Liver (tissue), 9 donors: ENCODE data around the gene CHIC2. TPM values are rescaled to one million over a fixed set of nuclear protein-coding genes. Genes with fewer than 3 reads are reported as not detected.

ENCODE experiments used
- DNase-seq: peaks from one replicate; pipeline ENCODE4 v3.0.0-alpha.2; 2017; ENCODE audit warnings: low spot score
- H3K27ac ChIP-seq, 2 donors: one replicate each; pipeline ENCODE4 v1.7.0; 2013; ENCODE audit warnings: inconsistent platforms in 2 of 2, low read length in 2 of 2, control low read depth in 1 of 2, low read depth in 1 of 2, mild to moderate bottlenecking in 1 of 2
- H3K27me3 ChIP-seq, 4 donors: one replicate each; pipeline versions ENCODE4 v1.6.1 to v1.7.0; 2013; ENCODE audit warnings: low read length in 3 of 4, inconsistent platforms in 1 of 4, mild to moderate bottlenecking in 1 of 4, moderate library complexity in 1 of 4; ENCODE audit not compliant: control insufficient read depth in 4 of 4, insufficient read depth in 4 of 4
- H3K36me3 ChIP-seq, 4 donors: one replicate each; pipeline versions ENCODE4 v1.6.1 to v1.7.0; 2013; ENCODE audit warnings: low read length in 3 of 4, mild to moderate bottlenecking in 3 of 4, low read depth in 1 of 4, moderate library complexity in 1 of 4; ENCODE audit not compliant: control insufficient read depth in 4 of 4, insufficient read depth in 3 of 4
- H3K4me1 ChIP-seq, 4 donors: one replicate each; pipeline versions ENCODE4 v1.6.1 to v1.7.0; 2013; ENCODE audit warnings: low read length in 3 of 4, mild to moderate bottlenecking in 3 of 4, moderate library complexity in 1 of 4; ENCODE audit not compliant: control insufficient read depth in 4 of 4, insufficient read depth in 4 of 4
- H3K4me3 ChIP-seq, 3 donors: one replicate each; pipeline versions ENCODE4 v1.6.1 to v1.7.0; 2013; ENCODE audit warnings: low read length in 3 of 3, control low read depth in 1 of 3, low read depth in 1 of 3, mild to moderate bottlenecking in 1 of 3
- H3K9ac ChIP-seq, 2 donors: one replicate each; pipeline ENCODE4 v1.7.0; 2013; ENCODE audit warnings: low read length in 2 of 2, mild to moderate bottlenecking in 2 of 2, moderate library complexity in 2 of 2, control low read depth in 1 of 2, low read depth in 1 of 2
- H3K9me3 ChIP-seq, 4 donors: one replicate each; pipeline versions ENCODE4 v1.6.1 to v1.7.0; 2013; ENCODE audit warnings: low read length in 3 of 4; ENCODE audit not compliant: control insufficient read depth in 4 of 4
- EGR1 ChIP-seq, 2 donors: IDR thresholded peaks; 2 replicates each; pipeline ENCODE4 v1.6.1; 2016 to 2018; ENCODE audit warnings: antibody characterized with exemption in 2 of 2, low read depth in 2 of 2
- FOXA1 ChIP-seq: IDR thresholded peaks from 2 replicates; pipeline ENCODE4 v1.6.1; 2016; ENCODE audit warnings: antibody characterized with exemption
- FOXA2 ChIP-seq: IDR thresholded peaks from 2 replicates; pipeline ENCODE4 v1.6.1; 2016; ENCODE audit warnings: antibody characterized with exemption
- HNF4A ChIP-seq, 2 donors: conservative IDR thresholded peaks; 2 replicates each; pipeline ENCODE4 v1.6.1; 2016; ENCODE audit warnings: antibody characterized with exemption in 2 of 2, mild to moderate bottlenecking in 2 of 2
- JUND ChIP-seq, 2 donors: IDR thresholded peaks; 2 replicates each; pipeline ENCODE4 v1.6.1; 2016; ENCODE audit warnings: antibody characterized with exemption in 2 of 2
- RXRA ChIP-seq, 2 donors: IDR thresholded peaks; 2 replicates each; pipeline ENCODE4 v1.6.1; 2017 to 2018; ENCODE audit warnings: antibody characterized with exemption in 2 of 2, mild to moderate bottlenecking in 1 of 2
- SP1 ChIP-seq: IDR thresholded peaks from 2 replicates; pipeline ENCODE4 v1.6.1; 2018; ENCODE audit warnings: antibody characterized with exemption, mild to moderate bottlenecking
- TAF1 ChIP-seq: conservative IDR thresholded peaks from 2 replicates; pipeline ENCODE4 v1.6.1; 2016; ENCODE audit warnings: antibody characterized with exemption, mild to moderate bottlenecking
- YY1 ChIP-seq: IDR thresholded peaks from 2 replicates; pipeline ENCODE4 v1.6.1; 2016; ENCODE audit warnings: antibody characterized with exemption, mild to moderate bottlenecking
- WGBS: extraction: QIAGEN DNeasy Blood & Tissue Kit; methylation state at CpG from one replicate; pipeline ENCODE4 v1.1.7; 2013; 5-methylcytosine and 5-hydroxymethylcytosine counted together
- polyA plus RNA-seq, 2 donors: library from polyadenylated mRNA; stranded (reverse) in 1 of 2; unstranded in 1 of 2; fragments of 200-250 nt in 1 of 2; fragments of >200 nt in 1 of 2; fragmentation: Nextera tagmentation in 1 of 2; extraction: Ambion mirVana in 1 of 2; gene quantifications; one replicate each; pipeline versions ENCODE4 v1.2.1 to v1.2.3, GENCODE V29; 2013 to 2015
- total RNA-seq, 2 donors: library from RNA; depleted of rRNA; stranded (reverse); fragments of >200 nt; gene quantifications; one replicate each; pipeline ENCODE4 v1.2.3, GENCODE V29; 2014
- TF ChIP-seq, protein P1 (sequence below): IDR thresholded peaks from 2 replicates; pipeline ENCODE4 v1.6.1; 2016; ENCODE audit warnings: antibody characterized with exemption
- TF ChIP-seq, protein P2 (sequence below): IDR thresholded peaks from 2 replicates; pipeline ENCODE4 v1.6.1; 2016; ENCODE audit warnings: antibody characterized with exemption
- TF ChIP-seq, protein P3 (sequence below): fragments of 150-350 bp; IDR thresholded peaks from 2 replicates; pipeline ENCODE4 v1.5.1; 2017; ENCODE audit warnings: improper control_type of control experiment, low read depth, low read length; ENCODE audit not compliant: missing input control
- donor health status: healthy.
- donor health status: healthy.
- donor health status: healthy.
- donor health status: healthy.
- donor health status: healthy.

Gene CHIC2
- total and polyA plus RNA-seq, 4 donors, result 9.3 to 26.2 (median 18.4) TPM

DNA sequence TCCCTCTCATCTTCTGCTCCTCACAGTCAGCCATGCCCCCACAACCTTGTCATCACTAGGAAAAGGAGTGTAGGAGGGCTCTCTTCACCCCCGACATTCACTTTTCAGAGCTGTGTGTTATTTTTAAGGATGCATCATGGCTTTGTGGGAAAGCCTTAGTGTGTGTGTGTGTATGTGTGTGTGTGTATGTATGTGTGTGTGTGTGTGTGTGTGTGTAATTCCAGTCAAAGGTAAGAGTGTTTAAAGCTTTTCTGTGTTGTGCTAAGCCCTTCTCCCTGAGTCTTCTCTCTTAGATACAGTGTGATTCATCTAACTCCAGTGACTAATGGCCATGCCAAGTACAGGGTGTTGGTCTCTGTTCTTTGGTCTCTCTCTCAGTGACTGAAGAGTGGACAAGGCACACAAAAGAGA, 76.6 kb downstream of the CHIC2 start:
- Histone ChIP-seq H3K27me3 (no peaks in the 10 kb centered on the region), H3K4me1 (no peaks in the 10 kb centered on the region), H3K4me3 (no peak overlapping the region), H3K36me3 (no peaks in the 10 kb centered on the region), H3K9me3 (no peaks in the 10 kb centered on the region), H3K9ac (no peak overlapping the region), H3K27ac (no peak overlapping the region)
- TF ChIP-seq SP1, result no peak
- no peak for TF ChIP-seq FOXA1
- no peak for TF ChIP-seq TAF1
- no peak for TF ChIP-seq RXRA (IDR thresholded peaks at IDR 0.05)
- no peak for TF ChIP-seq FOXA2
- no peak for TF ChIP-seq EGR1 (IDR thresholded peaks at IDR 0.05; ENCODE audit: low read depth in 2 of 2)
- TF ChIP-seq, protein P1, sequence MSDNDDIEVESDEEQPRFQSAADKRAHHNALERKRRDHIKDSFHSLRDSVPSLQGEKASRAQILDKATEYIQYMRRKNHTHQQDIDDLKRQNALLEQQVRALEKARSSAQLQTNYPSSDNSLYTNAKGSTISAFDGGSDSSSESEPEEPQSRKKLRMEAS, result no peak
- TF ChIP-seq, protein P2, sequence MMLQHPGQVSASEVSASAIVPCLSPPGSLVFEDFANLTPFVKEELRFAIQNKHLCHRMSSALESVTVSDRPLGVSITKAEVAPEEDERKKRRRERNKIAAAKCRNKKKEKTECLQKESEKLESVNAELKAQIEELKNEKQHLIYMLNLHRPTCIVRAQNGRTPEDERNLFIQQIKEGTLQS, result no peak
- 94% methylated on average over 1 of the region's 1 CpG for WGBS
- DNase-seq, result no peak

DNA sequence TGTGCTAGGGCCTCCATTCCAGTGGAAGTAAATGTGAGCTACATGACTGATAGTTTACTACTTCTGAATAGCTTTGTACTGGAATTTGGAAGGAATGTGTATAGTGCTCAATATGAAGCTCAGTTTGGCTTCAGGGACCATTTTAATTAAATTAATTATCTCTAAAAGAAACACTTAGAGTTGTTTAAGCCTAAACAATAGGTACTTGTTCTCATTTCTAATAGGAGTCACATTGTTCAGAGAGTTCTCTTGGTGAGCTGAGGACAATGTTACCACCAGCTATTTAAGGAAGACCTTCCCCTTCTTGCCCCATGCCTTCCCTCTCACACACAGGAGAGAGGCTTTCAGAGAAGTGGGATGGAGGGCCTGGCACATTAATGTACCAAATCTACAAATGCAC, 78.3 kb downstream of the CHIC2 start:
- H3K36me3 ChIP-seq, result no peaks in the 10 kb centered on the region
- no peak overlapping the region for H3K4me3 ChIP-seq
- no peaks in the 10 kb centered on the region for H3K4me1 ChIP-seq
- H3K9me3 ChIP-seq, result no peaks in the 10 kb centered on the region
- DNase-seq, result no peak
- TF ChIP-seq FOXA2 (no peak), RXRA (IDR thresholded peaks at IDR 0.05) (no peak)
- no peaks in the 10 kb centered on the region for H3K27me3 ChIP-seq
- no peak overlapping the region for H3K9ac ChIP-seq
- no peak overlapping the region for H3K27ac ChIP-seq

DNA sequence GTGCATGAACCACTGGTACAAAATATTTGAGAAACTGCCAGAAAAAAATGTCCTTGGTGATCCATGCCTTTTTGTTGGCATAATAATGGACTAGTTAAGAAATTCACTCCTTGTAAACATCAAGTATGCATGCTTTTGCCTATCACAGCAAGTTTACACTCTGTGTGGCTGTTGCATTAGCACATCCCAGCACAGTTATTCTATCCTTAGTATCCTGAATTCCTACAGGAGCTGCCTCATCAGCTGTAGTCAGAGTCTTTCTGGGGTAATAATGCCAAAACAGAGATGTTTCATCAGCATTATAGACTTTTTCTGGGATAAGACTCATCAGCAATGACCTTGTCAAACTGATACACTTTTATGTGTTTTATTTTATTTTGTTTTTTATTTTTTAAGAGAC, 82.8 kb downstream of the CHIC2 start:
- Histone ChIP-seq H3K27me3 (no peaks in the 10 kb centered on the region), H3K9me3 (no peaks in the 10 kb centered on the region), H3K4me1 (no peaks in the 10 kb centered on the region), H3K27ac (no peak overlapping the region), H3K9ac (no peak overlapping the region), H3K4me3 (no peak overlapping the region), H3K36me3 (no peaks in the 10 kb centered on the region)
- TF ChIP-seq HNF4A (conservative IDR thresholded peaks at IDR 0.05) (no peak), YY1 (no peak), SP1 (no peak), TAF1 (no peak), JUND (IDR thresholded peaks at IDR 0.05) (no peak), RXRA (IDR thresholded peaks at IDR 0.05) (no peak), EGR1 (IDR thresholded peaks at IDR 0.05; ENCODE audit: low read depth in 2 of 2) (no peak), FOXA2 (no peak), FOXA1 (no peak)
- TF ChIP-seq, protein P1, result no peak
- TF ChIP-seq, protein P3, sequence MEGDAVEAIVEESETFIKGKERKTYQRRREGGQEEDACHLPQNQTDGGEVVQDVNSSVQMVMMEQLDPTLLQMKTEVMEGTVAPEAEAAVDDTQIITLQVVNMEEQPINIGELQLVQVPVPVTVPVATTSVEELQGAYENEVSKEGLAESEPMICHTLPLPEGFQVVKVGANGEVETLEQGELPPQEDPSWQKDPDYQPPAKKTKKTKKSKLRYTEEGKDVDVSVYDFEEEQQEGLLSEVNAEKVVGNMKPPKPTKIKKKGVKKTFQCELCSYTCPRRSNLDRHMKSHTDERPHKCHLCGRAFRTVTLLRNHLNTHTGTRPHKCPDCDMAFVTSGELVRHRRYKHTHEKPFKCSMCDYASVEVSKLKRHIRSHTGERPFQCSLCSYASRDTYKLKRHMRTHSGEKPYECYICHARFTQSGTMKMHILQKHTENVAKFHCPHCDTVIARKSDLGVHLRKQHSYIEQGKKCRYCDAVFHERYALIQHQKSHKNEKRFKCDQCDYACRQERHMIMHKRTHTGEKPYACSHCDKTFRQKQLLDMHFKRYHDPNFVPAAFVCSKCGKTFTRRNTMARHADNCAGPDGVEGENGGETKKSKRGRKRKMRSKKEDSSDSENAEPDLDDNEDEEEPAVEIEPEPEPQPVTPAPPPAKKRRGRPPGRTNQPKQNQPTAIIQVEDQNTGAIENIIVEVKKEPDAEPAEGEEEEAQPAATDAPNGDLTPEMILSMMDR, result no peak
- no peak for DNase-seq
